ENCODE data around the gene P2RY6.

Gene P2RY6

DNA sequence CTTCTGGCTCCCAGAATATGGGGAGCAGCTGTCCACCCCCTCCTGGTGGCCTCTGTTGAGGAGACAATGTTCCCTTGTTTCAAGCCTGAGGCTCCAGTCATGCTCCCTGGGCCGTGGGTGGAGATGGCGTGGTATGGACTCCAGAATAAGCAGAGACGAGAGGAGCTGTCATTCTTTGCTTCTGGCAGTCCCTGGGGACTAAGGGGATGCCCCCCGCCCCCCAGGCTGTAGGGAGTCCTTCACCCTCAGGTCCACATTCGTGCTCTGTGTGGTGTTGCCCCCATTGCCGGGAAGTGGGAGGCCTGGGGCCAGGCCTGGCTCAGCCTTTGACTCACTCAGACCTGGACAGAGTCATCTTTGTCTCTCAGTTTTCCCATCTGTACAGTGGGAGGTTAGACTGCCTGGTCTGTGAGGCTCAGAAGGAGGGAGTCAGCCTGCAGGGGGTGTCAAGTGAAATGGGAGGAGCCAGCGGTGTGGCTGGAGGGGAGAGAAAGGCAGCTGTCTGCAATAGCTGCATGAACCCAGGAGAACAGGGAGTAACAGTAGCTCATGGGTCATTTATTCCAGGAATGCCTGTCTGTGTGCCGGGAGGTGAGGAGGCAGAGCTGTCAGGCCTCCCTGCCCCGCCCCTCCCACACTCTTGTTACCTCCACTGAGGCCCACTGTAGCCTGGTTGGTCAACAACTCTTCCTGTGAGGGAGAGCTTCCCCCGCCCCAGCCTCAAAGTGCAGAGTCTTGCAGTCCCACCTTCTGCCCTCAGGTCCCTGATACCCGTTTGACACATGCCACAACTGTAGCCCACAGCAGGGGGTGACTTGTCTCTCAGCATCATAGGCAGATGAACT is 42.2 kb downstream of the P2RY6 start:
- peak; percentile 86 for FAIRE-seq
- no peak for DNase-seq (ENCODE audit: insufficient read length, low spot score)

DNA sequence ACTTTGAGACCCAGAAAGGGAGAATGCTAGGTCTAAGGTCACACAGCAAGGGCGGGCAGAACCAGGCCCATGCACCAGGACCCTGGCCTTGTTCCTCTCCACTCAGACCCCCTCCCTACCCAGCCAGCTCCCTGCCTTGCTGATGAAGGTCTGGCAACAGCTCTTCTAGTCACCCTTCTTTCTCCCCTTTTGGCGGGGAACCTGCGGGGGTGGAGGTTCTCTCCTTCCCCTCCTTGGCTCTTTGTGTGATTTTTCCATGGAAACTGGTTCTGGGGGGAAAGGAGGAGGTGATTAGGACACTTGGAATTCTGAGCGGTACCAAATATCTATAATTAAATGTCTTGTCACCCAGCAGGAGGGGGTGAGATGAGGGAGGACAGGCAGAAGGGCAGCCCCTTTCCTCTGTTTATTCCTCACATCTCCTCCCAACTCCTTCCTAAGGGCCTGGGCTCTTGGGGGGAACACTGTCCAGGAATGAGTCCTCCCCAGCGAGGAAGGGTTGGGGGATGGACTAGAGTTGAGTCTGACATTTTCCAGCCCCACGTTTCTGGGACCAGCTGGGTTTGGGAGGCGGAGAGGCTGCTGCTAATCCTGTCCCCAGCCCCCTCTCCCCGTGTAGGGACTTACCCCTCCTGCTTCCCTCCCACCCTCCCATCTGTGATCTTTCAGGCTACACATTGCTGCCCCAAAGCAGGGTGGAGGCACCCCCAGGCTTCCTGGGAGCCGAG is 43.3 kb downstream of the P2RY6 start:
- FAIRE-seq (no peak), DNase-seq (ENCODE audit: insufficient read length, low spot score) (no peak)

DNA sequence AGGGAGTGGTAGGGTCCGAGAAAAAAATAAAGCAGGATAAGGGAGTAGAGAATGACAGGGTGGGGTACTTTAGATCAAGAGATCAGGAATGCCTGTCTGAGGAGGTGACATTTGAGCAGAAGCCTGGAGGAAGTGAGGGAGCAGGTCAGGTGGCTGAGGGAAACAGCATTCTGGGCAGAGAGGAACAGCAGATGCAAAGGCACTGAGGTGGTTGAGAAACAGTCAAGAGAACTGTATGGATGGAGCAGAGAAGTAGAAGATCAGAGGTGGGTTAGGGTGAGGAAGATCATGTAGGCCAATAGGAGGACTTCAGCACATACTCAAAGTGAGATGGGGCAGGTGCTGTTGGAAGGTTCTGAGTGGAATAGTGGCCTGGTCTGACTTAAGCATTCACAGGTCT is 44.3 kb downstream of the P2RY6 start:
- FAIRE-seq = no peak
- DNase-seq (ENCODE audit: insufficient read length, low spot score) = no peak

DNA sequence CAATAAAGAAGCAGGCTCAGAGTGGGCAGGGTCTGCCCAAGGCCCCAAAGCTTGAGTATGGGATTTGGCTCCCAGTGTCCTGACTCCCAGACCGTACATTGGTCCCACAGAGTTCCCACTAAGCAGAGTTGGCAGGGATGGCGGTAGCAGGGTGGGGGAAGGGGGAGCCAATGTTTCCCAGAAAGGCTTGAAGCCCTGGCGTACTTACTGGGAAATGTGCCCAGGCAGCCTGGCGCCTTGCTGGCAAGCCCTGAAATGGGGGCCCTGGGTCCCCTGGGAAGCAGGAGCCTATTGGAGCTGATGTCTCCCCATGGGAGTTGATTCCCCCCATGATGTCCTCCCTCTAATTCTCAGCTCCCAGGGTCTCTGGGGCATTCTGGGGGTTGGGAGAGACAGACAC is 45.2 kb downstream of the P2RY6 start:
- DNase-seq (ENCODE audit: insufficient read length, low spot score) = no peak

DNA sequence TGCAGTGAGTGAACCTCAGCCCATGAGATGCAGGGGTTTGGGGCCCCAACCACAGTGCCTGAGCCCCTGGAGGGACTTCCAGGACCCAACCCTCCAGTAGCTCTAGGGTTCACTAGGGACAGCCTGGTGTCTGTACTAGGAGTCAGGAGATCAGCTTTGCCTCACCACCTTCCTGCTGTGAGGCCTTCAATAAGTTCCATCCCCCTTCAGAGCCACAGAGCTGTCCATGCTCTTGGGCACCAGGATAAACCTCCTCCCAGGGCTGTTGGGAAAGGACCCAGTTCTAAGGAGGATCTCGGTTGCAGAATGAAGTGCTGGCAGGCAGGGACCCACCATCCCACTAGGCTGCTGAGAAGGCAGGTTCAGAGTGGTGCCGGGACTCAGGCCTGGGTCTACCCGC is 45.7 kb downstream of the P2RY6 start:
- no peak for DNase-seq (ENCODE audit: insufficient read length, low spot score)
- FAIRE-seq = no peak

More for the DNA sequence above, 45.2 kb downstream of the P2RY6 start:
- no peak for FAIRE-seq

DNA sequence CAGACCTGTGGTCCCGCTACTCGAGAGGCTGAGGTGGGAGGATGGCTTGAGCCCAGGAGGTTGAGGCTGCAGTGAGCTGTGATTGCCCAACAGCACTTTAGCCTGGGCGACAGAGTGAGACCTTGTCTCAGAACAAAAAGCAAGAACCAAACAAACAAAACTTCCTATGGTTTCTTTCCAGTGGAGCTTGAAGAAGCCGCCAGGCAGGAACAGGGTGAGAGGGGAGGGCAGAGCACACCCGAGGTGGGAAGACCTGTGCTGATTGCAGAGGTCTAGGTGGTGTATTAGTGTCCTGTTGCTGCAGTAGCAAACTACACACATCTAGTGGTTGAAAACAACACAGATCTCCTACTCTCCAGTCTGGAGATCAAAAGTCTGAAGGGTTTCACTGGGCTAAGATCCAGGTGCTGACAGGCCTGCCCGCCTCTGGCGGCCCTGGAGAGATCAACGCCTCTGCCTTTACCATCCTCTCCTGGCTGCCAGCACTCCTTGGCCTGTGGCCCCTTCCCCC is 46.4 kb downstream of the P2RY6 start:
- DNase-seq (ENCODE audit: insufficient read length, low spot score) = no peak
- no peak for FAIRE-seq

DNA sequence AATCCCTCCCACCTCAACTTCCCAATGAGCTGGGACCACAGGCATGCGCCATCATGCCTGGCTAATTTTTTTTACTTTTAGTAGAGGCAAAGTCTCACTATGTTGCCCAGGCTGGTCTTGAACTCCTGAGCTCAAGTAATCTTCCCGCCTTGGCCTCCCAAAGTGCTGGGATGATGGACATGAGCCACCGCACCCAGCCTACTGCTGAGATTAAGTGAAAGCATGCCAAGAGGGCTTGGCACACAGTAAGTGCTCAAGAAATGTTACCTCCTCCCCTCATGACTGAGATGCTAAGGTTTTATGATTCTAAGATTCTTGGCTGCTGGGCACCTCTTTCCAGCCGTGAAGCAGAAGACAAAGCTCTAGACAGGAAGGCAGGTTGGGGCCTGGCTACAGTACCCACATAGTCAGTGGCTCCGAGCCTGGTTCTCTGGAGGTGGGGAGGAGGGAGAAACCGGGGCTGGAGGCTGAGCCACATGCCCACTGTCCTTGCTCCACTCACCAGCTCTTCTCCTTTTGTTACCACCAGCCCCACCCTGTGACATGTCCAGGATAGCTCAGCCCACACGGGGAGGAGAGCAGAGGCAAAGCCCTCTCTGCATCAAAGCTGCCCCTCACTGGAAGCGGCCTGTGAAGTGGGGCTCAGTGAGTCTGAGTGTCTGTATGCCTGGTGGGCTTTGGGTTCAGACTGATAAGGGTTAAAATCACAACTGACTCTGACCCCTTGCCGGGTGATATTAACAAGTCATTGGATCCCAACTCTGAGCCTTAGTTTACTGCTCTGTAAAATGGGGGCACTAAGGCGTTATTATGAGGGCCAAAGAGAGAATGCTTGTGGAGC is 48.8 kb downstream of the P2RY6 start:
- no peak for DNase-seq (ENCODE audit: insufficient read length, low spot score)
- FAIRE-seq = no peak

DNA sequence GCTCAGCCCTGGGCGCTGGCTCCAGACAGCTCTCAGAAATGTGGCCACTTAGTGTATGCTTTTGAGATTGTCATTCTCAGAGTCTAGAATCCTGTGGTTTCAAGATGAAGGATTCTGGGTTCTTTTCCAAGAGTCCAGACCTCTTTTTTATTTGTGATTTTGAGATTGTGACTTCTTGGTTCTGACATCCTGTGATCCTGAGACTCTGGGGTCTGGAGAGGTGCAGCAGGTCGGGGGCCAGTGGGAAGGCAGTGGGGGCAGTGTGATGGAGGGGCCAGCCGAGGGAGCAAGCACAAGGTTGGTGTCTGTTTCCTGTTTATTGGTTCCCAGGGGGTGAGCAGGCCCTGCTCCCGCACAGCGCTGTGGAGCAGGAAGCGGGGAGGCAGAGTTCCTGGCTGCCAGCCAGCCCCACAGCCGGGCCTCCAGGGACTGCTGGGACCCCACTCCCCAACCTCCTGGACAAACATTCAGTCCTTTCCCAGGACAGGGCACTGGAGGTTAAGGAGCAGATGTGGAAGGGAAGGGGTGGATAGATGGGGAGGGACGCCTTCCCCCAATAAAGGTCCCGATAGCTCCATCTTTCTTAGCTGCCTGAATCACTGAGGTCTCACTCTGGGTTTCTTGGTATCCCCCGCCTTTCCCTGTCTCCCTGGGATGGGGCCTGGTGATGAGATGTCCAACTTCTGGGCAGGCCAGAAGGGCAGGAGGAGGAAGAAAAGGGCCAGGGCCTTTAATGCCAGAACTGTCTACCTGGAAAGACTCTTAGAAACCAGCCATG is 49.7 kb downstream of the P2RY6 start:
- peak; percentile 64 for FAIRE-seq
- DNase-seq (ENCODE audit: insufficient read length, low spot score) = no peak

DNA sequence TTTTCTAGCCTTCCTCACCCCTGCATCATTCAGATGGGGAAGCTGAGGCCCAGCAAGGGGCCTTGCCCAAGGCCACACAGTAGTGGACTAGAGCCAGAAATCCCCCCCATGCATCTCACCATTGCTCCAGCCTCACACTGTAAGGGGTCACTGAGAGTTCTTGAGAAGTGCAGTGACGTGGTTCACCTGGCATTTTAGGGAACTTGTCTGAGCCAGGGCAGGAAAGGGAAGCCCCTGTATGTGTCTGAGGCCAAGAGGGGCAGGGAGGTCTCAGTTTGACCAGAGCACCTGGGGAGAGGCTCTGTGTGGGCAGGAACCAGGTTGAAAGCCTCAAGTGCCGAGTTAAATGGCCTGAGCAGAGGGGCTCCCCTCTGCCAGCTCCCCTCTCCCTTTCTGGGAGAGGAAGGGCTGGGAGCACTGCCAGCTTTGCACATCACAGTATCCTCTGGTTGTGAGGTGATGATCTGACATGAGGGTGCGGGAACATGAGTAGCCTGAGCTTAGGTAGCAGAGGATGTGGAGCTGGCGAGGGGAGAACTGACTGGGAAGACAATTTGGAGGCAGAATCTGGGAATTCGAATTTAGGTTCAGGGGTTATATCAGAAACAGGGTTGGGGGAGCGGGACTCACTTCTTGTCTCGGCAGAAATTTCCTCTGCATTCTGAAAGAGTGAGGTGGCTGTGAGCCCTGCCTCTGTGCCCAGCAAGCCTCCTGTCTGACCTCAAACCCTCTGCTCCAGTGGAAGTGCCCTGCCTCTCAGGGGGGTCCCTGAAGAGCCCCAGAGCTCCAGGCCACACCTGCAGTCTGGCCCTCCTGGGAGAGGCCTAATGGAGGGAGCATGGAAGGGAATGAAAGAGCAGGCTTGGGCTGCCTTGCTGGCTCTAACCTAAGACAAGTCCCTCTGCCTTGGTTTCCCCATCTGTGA is 50.5 kb downstream of the P2RY6 start:
- no peak for FAIRE-seq
- no peak for DNase-seq (ENCODE audit: insufficient read length, low spot score)

DNA sequence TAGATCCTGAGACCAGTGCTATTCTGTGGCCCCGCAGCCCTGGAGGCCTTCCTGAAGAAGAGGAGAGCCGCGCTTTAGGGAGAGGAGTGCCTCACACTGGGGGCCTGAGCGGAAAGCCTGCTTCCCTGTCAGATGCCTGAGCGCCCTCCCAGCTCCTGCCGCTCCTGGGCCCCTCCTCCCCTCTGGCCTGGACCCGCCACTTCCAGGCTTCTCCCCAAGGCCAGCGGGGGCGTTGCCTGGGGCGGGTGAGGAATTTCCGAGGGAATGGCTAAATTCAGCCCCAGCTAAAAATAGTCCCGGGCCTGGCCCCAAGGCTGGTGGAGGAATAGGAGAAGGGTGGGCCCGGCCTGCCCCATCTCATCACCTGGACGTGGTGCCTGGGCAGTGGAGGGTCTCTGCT is 51.3 kb downstream of the P2RY6 start:
- no peak for FAIRE-seq

DNA sequence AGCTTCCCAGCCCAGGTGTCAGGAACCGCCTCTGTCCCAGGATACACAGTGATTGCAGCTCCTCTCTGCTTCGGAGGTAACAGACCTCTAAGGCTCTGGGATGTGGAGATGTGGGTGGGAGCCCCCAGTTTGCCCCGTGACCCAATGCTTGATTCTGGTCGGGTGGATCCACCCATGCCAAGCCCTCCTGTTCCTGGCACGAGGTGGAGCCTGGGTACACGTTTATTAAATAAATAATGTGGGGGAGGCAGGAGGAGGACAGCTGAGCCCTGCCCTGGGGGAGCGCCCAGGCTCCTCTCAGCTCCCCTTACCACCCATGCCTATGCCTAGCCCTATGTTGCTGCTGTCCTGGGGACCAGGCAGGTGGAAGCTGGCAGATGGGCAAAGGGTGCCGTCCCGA is 52.0 kb downstream of the P2RY6 start:
- no peak for FAIRE-seq
- DNase-seq (ENCODE audit: insufficient read length, low spot score) = no peak

More for the DNA sequence above, 51.3 kb downstream of the P2RY6 start:
- no peak for DNase-seq (ENCODE audit: insufficient read length, low spot score)

DNA sequence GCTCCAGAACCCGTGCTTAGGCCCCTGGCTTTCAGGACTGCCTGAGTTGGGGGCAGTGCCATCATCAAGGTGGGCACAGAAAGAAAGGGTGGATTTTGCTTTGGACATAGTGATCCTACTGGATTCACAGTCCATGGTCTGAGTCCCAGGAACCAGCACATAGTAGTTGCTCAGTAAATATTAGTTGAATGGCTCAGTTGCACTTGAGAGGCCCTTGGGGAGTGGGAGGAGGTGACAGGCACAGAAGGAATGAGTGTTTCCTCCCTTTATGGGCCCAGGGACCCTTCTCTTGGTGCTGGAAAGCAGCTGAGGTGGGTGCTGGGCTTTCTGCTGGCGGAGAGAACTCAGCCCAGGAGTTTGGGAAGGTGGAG is 52.5 kb downstream of the P2RY6 start:
- no peak for FAIRE-seq
- DNase-seq (ENCODE audit: insufficient read length, low spot score) = no peak

DNA sequence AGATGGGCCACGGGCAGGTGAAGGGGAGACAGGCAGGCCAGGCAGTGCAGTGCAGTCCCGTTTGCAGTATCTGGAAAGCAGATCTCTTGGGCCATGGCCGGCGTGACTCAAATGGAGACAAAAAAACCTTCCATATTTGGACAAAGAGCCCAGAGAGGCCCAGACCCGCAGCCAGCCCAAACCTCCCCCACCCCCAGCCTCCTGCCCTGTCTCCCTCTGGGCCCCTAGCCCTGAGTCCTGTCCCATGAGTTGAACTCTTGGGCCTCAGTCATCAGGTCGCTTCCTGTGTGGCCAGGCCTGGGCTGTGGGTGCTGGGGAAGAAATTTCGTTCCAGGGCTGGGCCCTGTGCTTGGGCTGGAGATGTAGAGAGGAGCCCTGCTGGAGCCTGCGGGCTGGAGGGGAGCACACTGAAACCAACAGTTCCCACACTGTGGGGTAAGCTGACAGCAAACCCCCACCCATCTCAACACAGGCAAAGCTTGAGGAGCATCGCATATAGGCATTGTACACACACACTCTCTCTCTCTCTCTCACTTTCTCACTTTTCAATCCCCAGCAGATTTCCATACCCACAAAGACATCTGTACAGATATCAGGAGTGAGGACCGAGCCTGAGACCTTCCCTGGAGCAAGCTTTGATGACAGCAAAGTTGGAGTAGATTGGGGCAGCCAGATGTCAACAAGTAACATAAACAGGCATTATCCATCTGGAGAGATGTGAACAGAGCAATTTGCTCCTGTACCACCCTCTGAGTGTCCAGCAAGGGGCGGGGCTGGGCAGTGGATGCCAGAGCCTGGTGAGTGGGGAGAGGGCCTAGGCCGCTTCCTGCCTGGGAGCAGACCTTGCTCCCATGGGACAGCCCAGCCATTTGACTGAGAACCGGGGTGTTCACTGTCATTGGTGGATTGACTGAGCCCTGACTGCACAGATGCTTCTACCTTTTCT is 53.2 kb downstream of the P2RY6 start:
- peak; percentile 90 for FAIRE-seq

DNA sequence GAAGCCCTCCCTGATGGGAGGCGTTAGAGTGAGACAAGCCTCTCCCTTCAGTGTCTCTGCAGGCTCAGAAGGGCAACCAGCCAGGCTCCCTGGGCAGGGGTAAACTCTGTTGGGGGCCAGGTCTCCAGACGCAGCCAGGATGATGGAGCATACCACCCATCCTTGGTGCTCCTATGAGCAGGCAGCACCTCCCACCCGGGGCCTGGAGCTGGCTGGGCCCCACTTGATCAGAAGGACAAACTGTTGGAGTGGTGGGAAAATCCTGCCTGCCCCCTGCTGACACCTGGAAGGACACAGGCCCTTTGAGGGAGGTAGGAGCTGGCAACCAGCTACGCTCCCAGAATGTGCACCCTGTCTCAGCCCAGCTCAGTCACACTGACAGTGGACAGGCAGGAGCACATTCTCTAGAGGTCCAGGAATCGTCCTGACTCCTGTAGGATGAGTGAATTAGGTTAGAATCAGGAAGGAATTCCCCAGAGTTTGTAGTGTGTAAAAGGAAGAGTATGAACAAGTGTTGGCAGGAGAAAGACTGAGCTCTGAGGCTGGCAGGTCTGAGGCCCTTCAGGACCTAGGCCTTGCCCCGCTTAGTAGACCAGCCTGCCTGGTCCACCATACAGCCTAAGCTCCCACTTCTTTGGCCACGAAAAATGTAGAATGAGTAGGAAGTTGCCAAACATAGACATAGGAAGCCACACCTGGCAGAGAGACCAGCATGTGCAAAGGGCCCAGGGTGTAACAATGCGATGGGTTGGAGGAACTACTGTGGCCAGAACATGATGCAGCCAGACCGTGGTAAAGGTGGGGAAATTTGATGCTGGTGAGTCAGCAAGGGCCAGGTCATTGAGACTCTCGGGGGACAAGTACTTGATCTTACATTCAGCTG is 55.0 kb downstream of the P2RY6 start:
- FAIRE-seq = peak; percentile 71
- no peak for DNase-seq (ENCODE audit: insufficient read length, low spot score)

More for the DNA sequence above, 53.2 kb downstream of the P2RY6 start:
- peak; percentile 69 for DNase-seq (ENCODE audit: insufficient read length, low spot score)

DNA sequence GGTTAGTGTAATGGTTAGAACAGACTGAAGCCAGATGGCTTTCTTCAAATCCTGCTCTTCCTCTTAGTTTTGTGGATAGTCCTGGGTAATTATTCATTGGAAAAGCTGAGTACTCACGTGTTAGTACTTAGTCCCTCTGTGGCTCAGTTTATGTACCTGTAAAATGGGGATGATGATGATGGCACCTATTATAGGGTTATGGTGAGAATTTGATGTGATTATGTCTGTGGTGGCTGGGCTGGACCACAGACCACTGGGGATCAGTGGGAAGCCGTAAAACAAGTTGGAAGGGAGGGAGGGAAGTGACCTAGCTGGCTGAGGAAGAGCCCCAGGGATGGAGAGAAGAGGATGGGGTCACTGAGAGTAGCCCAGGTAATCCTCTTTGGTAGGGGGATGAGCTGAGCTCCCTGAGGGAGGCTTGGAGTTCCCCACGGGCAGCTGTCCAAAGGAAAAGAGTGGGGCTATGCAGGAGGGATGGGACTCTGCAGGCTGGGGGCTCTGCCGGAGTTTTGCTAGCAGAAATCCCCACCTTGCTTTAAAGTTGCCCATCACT is 55.8 kb downstream of the P2RY6 start:
- DNase-seq (ENCODE audit: insufficient read length, low spot score) (no peak), FAIRE-seq (no peak)

DNA sequence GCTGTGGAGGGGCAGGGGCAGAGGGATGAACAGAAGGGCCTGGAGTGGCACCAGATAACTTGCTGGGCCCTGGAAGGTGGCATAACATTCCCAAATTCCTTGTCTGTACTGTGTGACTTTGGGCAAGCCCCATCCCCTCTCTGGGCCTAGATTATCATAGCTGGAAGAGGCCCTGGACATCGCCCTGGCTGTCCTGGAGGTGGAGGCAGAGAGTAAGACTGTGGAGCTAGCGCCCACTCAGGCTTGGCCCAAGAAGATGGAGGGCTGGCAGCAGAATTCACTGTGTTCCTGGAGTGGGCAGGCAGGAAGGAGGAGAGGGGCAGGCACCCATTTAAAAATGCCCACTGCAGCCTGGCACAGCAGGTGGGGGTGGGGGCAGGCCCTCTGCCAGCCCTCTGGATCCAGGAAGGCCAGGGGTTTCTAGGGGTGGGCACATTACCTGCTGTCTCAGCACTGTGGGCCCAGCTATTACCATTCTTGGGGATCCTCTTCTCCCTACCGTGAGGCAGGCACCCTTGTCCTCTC is 58.5 kb downstream of the P2RY6 start:
- FAIRE-seq (no peak), DNase-seq (ENCODE audit: insufficient read length, low spot score) (no peak)

Data from GM19239 (cell line).